HCT116 (cell line): Measurements from ENCODE around the gene SGPP2. TPM values are rescaled to one million over a fixed set of nuclear protein-coding genes. Genes with fewer than 3 reads are reported as not detected.

ENCODE experiments used
- ATAC-seq: fragments of 200-7000 bp; cut with Tn5 transposase; 2 replicates; pipeline ENCODE4 v1.9.1; 2020; ENCODE audit warnings: mild to moderate bottlenecking, moderate library complexity
- BruUV-seq: library from RNA; stranded (reverse); fragments of 400-500 nt; replicated peaks from 2 replicates; lab custom pipeline; 2021; lab: Mats Ljungman, UMichigan
- CTCF ChIA-PET: fragments of 300-600 bp; sonication (Branson Sonifier 250); formaldehyde crosslinking; loops from one replicate; lab custom pipeline; 2021; ENCODE audit warnings: antibody characterized with exemption; lab: Charles Lee
- POLR2A ChIA-PET: fragments of 300-600, 350-600 bp; sonication (Branson Sonifier 250); formaldehyde crosslinking; loops from one replicate; lab custom pipeline; 2021; ENCODE audit warnings: antibody characterized with exemption; lab: Charles Lee
- RAD21 ChIA-PET, 2 experiments: fragments of 300-600 bp; sonication (Branson Sonifier 250); formaldehyde crosslinking; loops; one replicate each; lab custom pipeline; 2023; ENCODE audit warnings: low total read pairs in 2 of 2; ENCODE audit not compliant: uncharacterized antibody in 2 of 2, unreplicated experiment in 2 of 2, low non-redundant PET in 1 of 2; lab: Charles Lee
- DNase-seq: peaks from one replicate; pipeline ENCODE4 v3.0.0-alpha.2; 2010; ENCODE audit warnings: low read depth, low spot score
- H2AFZ ChIP-seq: fragments of 200-600 bp; shearing (Covaris generic), sonication (generic); 2 replicates; pipeline ENCODE4 v1.6.1; 2017; ENCODE audit warnings: low read depth, mixed run types, mixed read lengths, antibody characterized with exemption, low read length; ENCODE audit not compliant: poor library complexity, severe bottlenecking
- H3K27ac ChIP-seq: 2 replicates; pipeline ENCODE4 v1.5.1; 2012; ENCODE audit warnings: low read depth, low read length
- H3K27me3 ChIP-seq: fragments of 200-600 bp; sonication (generic); 2 replicates; pipeline ENCODE4 v1.6.1; 2016; ENCODE audit warnings: mixed run types, low read length, mixed read lengths; ENCODE audit not compliant: insufficient read depth
- H3K36me3 ChIP-seq, 2 experiments: fragments of 200-500 bp in 1 of 2; fragments of 200-600 bp in 1 of 2; sonication (Bioruptor generic) in 1 of 2; sonication (generic) in 1 of 2; 2 replicates each; pipeline versions ENCODE4 v1.5.1 to v1.6.1; 2014 to 2016; ENCODE audit warnings: low read length in 2 of 2, inconsistent platforms in 1 of 2, mixed read lengths in 1 of 2, mixed run types in 1 of 2; ENCODE audit not compliant: insufficient read depth in 2 of 2, control insufficient read depth in 1 of 2
- H3K4me1 ChIP-seq, 2 experiments: fragments of 200-600 bp in 1 of 2; sonication (generic) in 1 of 2; 2 replicates each; pipeline versions ENCODE4 v1.5.1 to v1.6.1; 2012 to 2017; ENCODE audit warnings: low read length in 2 of 2, inconsistent platforms in 1 of 2, mild to moderate bottlenecking in 1 of 2, mixed read lengths in 1 of 2, mixed run types in 1 of 2, moderate library complexity in 1 of 2; ENCODE audit not compliant: insufficient read depth in 2 of 2, control insufficient read depth in 1 of 2
- H3K4me2 ChIP-seq: fragments of 200-600 bp; sonication (generic); 2 replicates; pipeline ENCODE4 v1.6.1; 2017; ENCODE audit warnings: mixed run types, low read length, mixed read lengths
- H3K4me3 ChIP-seq, 2 experiments: fragments of 200-600 bp in 1 of 2; sonication (generic) in 1 of 2; replicated peaks in 1 of 2; 2 replicates each; pipeline ENCODE4 v1.5.1; 2011 to 2016; ENCODE audit warnings: low read length in 2 of 2, control low read depth in 1 of 2, low read depth in 1 of 2, mild to moderate bottlenecking in 1 of 2, mixed read lengths in 1 of 2, mixed run types in 1 of 2
- H3K79me2 ChIP-seq: fragments of 200-600 bp; sonication (generic); 2 replicates; pipeline ENCODE4 v1.6.1; 2017; ENCODE audit warnings: mild to moderate bottlenecking, mixed run types, low read length, moderate library complexity, mixed read lengths; ENCODE audit not compliant: insufficient read depth
- H3K9ac ChIP-seq: fragments of 200-600 bp; sonication (generic); 2 replicates; pipeline ENCODE4 v1.6.1; 2016; ENCODE audit warnings: low read length, mixed read lengths
- H3K9me2 ChIP-seq: fragments of 200-600 bp; sonication (generic), shearing (Covaris generic); 2 replicates; pipeline ENCODE4 v1.6.1; 2017; ENCODE audit warnings: mixed run types, mild to moderate bottlenecking, moderate library complexity; ENCODE audit not compliant: insufficient read depth
- H3K9me3 ChIP-seq, 2 experiments: fragments of 200-500 bp in 1 of 2; fragments of 200-600 bp in 1 of 2; sonication (Bioruptor generic) in 1 of 2; sonication (generic) in 1 of 2; 2 replicates each; pipeline ENCODE4 v1.6.1; 2014 to 2017; ENCODE audit warnings: low read length in 2 of 2, mixed read lengths in 2 of 2, inconsistent platforms in 1 of 2, low read depth in 1 of 2, mild to moderate bottlenecking in 1 of 2, mixed run types in 1 of 2, moderate library complexity in 1 of 2; ENCODE audit not compliant: control insufficient read depth in 1 of 2, insufficient read depth in 1 of 2
- H4K20me1 ChIP-seq: fragments of 200-600 bp; sonication (generic), shearing (Covaris generic); 2 replicates; pipeline ENCODE4 v1.6.1; 2017; ENCODE audit warnings: mixed run types, mild to moderate bottlenecking, moderate library complexity; ENCODE audit not compliant: insufficient read depth
- CBX3 ChIP-seq: IDR thresholded peaks from 2 replicates; pipeline ENCODE4 v1.6.1; 2012; ENCODE audit warnings: low read depth
- CEBPB ChIP-seq: IDR thresholded peaks from 2 replicates; pipeline ENCODE4 v1.6.1; 2012; ENCODE audit warnings: low read depth
- EGR1 ChIP-seq: IDR thresholded peaks from 2 replicates; pipeline ENCODE4 v1.6.1; 2012; ENCODE audit warnings: low read depth
- EZH2 ChIP-seq: fragments of 200-600 bp; sonication (generic); IDR thresholded peaks from 2 replicates; pipeline ENCODE4 v1.6.1; 2017; ENCODE audit warnings: antibody characterized with exemption, mixed run types
- EZH2phosphoT487 ChIP-seq: fragments of 200-600 bp; IDR thresholded peaks from 2 replicates; pipeline ENCODE4 v1.6.1; 2018; ENCODE audit warnings: antibody characterized with exemption, borderline replicate concordance
- FOSL1 ChIP-seq: IDR thresholded peaks from 2 replicates; pipeline ENCODE4 v1.6.1; 2012; ENCODE audit warnings: low read depth
- JUND ChIP-seq: IDR thresholded peaks from 2 replicates; pipeline ENCODE4 v1.6.1; 2012
- SIN3A ChIP-seq: IDR thresholded peaks from 2 replicates; pipeline ENCODE4 v1.6.1; 2012; ENCODE audit warnings: low read depth
- SP1 ChIP-seq: IDR thresholded peaks from 2 replicates; pipeline ENCODE4 v1.6.1; 2012; ENCODE audit warnings: low read depth
- SRF ChIP-seq: IDR thresholded peaks from 2 replicates; pipeline ENCODE4 v1.6.1; 2012; ENCODE audit warnings: low read depth
- YY1 ChIP-seq: IDR thresholded peaks from 2 replicates; pipeline ENCODE4 v1.6.1; 2011; ENCODE audit warnings: low read length, low read depth, moderate library complexity, mild to moderate bottlenecking; ENCODE audit not compliant: insufficient replicate concordance; ENCODE audit errors: extremely low read depth
- ZFX ChIP-seq: fragments of 450-650 bp; IDR thresholded peaks from 2 replicates; pipeline ENCODE4 v1.6.1; 2017
- ZNF274 ChIP-seq: fragments of 200-500 bp; sonication (Bioruptor generic); IDR thresholded peaks from 2 replicates; pipeline ENCODE4 v1.6.1; 2014; ENCODE audit warnings: mild to moderate bottlenecking, low read depth, low read length, inconsistent platforms
- intact Hi-C: fragments of 100-400 bp; cut with micrococcal nuclease; formaldehyde crosslinking; loops from 2 replicates; pipeline ENCODE4 v1.10.0; 2022
- total RNA-seq: library from RNA; stranded (reverse); gene quantifications from one replicate; pipeline ENCODE4 v1.2.1, GENCODE V29; 2021; ENCODE audit not compliant: unreplicated experiment
- TF ChIP-seq, protein P1 (sequence below), 3 experiments: fragments of 200-600 bp in 1 of 3; sonication (generic) in 1 of 3; IDR thresholded peaks in 2 of 3; conservative IDR thresholded peaks in 1 of 3; 2 replicates each; pipeline ENCODE4 v1.5.1; 2012 to 2017; ENCODE audit warnings: low read depth in 2 of 3, low read length in 2 of 3, antibody characterized with exemption in 1 of 3, borderline replicate concordance in 1 of 3, control low read depth in 1 of 3, mild to moderate bottlenecking in 1 of 3, mixed read lengths in 1 of 3, mixed run types in 1 of 3, moderate library complexity in 1 of 3; ENCODE audit not compliant: insufficient read depth in 1 of 3
- TF ChIP-seq, protein P2 (sequence below): IDR thresholded peaks from 2 replicates; pipeline ENCODE4 v1.6.1; 2012; ENCODE audit warnings: low read depth
- TF ChIP-seq, protein P3 (sequence below): IDR thresholded peaks from 2 replicates; pipeline ENCODE4 v1.6.1; 2012
- TF ChIP-seq, protein P4 (sequence below): IDR thresholded peaks from 2 replicates; pipeline ENCODE4 v1.6.1; 2012

The SGPP2 gene
- total RNA-seq, 1 experiment from 2014 or later, result 1.6 TPM

DNA sequence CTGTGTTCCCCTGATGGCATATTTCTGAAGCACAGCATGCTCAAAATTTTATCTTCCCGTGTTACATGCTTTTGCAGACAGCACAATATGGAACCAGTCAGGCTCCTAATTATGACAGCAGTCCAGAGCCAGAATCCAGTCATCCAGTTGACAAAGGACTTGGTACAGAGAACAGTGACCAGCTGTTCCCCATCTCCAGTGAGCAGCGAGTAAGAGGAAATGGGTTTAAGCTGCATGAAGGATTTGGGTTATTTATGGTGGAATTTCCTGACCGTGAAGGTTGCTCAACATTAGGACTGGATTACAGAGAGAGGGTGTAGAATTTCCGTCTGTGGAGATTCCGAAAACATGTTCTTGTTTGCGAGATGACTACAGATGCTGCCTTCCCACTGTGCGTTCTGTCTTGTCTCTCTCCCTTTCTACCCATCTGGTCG lies 24.4 kb downstream of the SGPP2 start:
- CTCF ChIA-PET, result no interaction called here

More for the DNA sequence above, 24.4 kb downstream of the SGPP2 start:
- Histone ChIP-seq H4K20me1 (no peaks in the 10 kb centered on the region), H3K9me2 (no peaks in the 10 kb centered on the region), H3K27ac (no peak overlapping the region), H3K4me1 (no peaks in the 10 kb centered on the region), H2AFZ (no peak overlapping the region), H3K4me2 (no peak overlapping the region), H3K79me2 (no peaks in the 10 kb centered on the region), H3K9me3 (no peaks in the 10 kb centered on the region)
- BruUV-seq, result no TSS peak
- ChIA-PET RAD21 (no interaction called here), POLR2A (no interaction called here)
- intact Hi-C loops, result no loop called here
- no peak for DNase-seq
- TF ChIP-seq EGR1, result no peak
- no peak for TF ChIP-seq SRF
- TF ChIP-seq, protein P1, sequence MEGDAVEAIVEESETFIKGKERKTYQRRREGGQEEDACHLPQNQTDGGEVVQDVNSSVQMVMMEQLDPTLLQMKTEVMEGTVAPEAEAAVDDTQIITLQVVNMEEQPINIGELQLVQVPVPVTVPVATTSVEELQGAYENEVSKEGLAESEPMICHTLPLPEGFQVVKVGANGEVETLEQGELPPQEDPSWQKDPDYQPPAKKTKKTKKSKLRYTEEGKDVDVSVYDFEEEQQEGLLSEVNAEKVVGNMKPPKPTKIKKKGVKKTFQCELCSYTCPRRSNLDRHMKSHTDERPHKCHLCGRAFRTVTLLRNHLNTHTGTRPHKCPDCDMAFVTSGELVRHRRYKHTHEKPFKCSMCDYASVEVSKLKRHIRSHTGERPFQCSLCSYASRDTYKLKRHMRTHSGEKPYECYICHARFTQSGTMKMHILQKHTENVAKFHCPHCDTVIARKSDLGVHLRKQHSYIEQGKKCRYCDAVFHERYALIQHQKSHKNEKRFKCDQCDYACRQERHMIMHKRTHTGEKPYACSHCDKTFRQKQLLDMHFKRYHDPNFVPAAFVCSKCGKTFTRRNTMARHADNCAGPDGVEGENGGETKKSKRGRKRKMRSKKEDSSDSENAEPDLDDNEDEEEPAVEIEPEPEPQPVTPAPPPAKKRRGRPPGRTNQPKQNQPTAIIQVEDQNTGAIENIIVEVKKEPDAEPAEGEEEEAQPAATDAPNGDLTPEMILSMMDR (IDR thresholded peaks at IDR 0.05 in 2 of 3, conservative IDR thresholded peaks at IDR 0.05 in 1 of 3; ENCODE audit: borderline replicate concordance in 1 of 3, insufficient read depth in 1 of 3, low read depth in 2 of 3, low read length in 2 of 3), result no peak
- TF ChIP-seq YY1, result no peak
- TF ChIP-seq, protein P2, sequence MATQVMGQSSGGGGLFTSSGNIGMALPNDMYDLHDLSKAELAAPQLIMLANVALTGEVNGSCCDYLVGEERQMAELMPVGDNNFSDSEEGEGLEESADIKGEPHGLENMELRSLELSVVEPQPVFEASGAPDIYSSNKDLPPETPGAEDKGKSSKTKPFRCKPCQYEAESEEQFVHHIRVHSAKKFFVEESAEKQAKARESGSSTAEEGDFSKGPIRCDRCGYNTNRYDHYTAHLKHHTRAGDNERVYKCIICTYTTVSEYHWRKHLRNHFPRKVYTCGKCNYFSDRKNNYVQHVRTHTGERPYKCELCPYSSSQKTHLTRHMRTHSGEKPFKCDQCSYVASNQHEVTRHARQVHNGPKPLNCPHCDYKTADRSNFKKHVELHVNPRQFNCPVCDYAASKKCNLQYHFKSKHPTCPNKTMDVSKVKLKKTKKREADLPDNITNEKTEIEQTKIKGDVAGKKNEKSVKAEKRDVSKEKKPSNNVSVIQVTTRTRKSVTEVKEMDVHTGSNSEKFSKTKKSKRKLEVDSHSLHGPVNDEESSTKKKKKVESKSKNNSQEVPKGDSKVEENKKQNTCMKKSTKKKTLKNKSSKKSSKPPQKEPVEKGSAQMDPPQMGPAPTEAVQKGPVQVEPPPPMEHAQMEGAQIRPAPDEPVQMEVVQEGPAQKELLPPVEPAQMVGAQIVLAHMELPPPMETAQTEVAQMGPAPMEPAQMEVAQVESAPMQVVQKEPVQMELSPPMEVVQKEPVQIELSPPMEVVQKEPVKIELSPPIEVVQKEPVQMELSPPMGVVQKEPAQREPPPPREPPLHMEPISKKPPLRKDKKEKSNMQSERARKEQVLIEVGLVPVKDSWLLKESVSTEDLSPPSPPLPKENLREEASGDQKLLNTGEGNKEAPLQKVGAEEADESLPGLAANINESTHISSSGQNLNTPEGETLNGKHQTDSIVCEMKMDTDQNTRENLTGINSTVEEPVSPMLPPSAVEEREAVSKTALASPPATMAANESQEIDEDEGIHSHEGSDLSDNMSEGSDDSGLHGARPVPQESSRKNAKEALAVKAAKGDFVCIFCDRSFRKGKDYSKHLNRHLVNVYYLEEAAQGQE, result no peak
- TF ChIP-seq EZH2, result no peak
- TF ChIP-seq ZFX, result no peak
- no peak for TF ChIP-seq JUND
- no peak for TF ChIP-seq SP1
- TF ChIP-seq, protein P3, sequence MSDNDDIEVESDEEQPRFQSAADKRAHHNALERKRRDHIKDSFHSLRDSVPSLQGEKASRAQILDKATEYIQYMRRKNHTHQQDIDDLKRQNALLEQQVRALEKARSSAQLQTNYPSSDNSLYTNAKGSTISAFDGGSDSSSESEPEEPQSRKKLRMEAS, result no peak
- TF ChIP-seq SIN3A, result no peak
- TF ChIP-seq, protein P4, sequence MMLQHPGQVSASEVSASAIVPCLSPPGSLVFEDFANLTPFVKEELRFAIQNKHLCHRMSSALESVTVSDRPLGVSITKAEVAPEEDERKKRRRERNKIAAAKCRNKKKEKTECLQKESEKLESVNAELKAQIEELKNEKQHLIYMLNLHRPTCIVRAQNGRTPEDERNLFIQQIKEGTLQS, result no peak
- no peak for TF ChIP-seq ZNF274
- TF ChIP-seq CEBPB, result no peak
- no peak for TF ChIP-seq FOSL1
- TF ChIP-seq EZH2phosphoT487, result no peak
- no peak for TF ChIP-seq CBX3
- TF ChIP-seq, all 23 proteins: peak for 0
- no peak for ATAC-seq
- peaks cover 17% of the 10 kb centered on the region; the same call in 1 of the 2 replicates for H3K27me3 ChIP-seq
- H3K4me3 ChIP-seq, result no peak overlapping the region
- no peaks in the 10 kb centered on the region for H3K36me3 ChIP-seq
- no peak overlapping the region for H3K9ac ChIP-seq
